SK-N-SH (cell line): ENCODE data around the gene PCBP3. TPM values are rescaled to one million over a fixed set of nuclear protein-coding genes. Genes with fewer than 3 reads are reported as not detected.

Source experiments
- CTCF ChIA-PET: fragments of 300-600, 350-600 bp; formaldehyde crosslinking; extraction: SDS; loops from one replicate; lab custom pipeline; 2021; lab: Yijun Ruan, JAX
- POLR2A ChIA-PET: fragments of 350-600 bp; sonication (Branson Sonifier 250); formaldehyde crosslinking; extraction: SDS; loops from one replicate; lab custom pipeline; 2020; ENCODE audit warnings: antibody characterized with exemption, inconsistent platforms; lab: Yijun Ruan, JAX
- DNase-seq: peaks from one replicate; pipeline ENCODE4 v3.0.0; 2012
- H2AFZ ChIP-seq: fragments of 200-600 bp; sonication (generic); 2 replicates; pipeline ENCODE4 v1.8.1; 2016; ENCODE audit warnings: antibody characterized with exemption, mild to moderate bottlenecking, low read depth
- H3F3A ChIP-seq: fragments of 200-600 bp; sonication (generic); replicated peaks from 2 replicates; pipeline ENCODE3; 2016; ENCODE audit warnings: antibody characterized with exemption, mild to moderate bottlenecking; ENCODE audit not compliant: insufficient read depth
- H3K27ac ChIP-seq, 2 experiments: fragments of 200-500 bp in 1 of 2; fragments of 200-600 bp in 1 of 2; sonication (Bioruptor generic) in 1 of 2; sonication (generic), shearing (Covaris generic) in 1 of 2; 2 replicates each; pipeline versions ENCODE4 v1.5.1 to v1.6.1; 2014 to 2016; ENCODE audit warnings: low read depth in 2 of 2, inconsistent platforms in 1 of 2, low read length in 1 of 2, mild to moderate bottlenecking in 1 of 2, mixed read lengths in 1 of 2
- H3K27me3 ChIP-seq: fragments of 200-600 bp; sonication (generic), shearing (Covaris generic); 2 replicates; pipeline ENCODE4 v1.6.1; 2016; ENCODE audit warnings: mixed run types; ENCODE audit not compliant: insufficient read depth
- H3K36me3 ChIP-seq, 2 experiments: fragments of 200-500 bp in 1 of 2; fragments of 200-600 bp in 1 of 2; sonication (Bioruptor generic) in 1 of 2; sonication (generic) in 1 of 2; replicated peaks in 1 of 2; 2 replicates each; pipeline versions ENCODE3 to v1.5.1; 2014 to 2016; ENCODE audit warnings: low read length in 1 of 2, mild to moderate bottlenecking in 1 of 2; ENCODE audit not compliant: insufficient read depth in 2 of 2, control insufficient read depth in 1 of 2
- H3K4me1 ChIP-seq, 2 experiments: fragments of 200-500 bp in 1 of 2; fragments of 200-600 bp in 1 of 2; sonication (Bioruptor generic) in 1 of 2; sonication (generic), shearing (Covaris generic) in 1 of 2; 2 replicates each; pipeline versions ENCODE4 v1.5.1 to v1.6.1; 2014 to 2016; ENCODE audit warnings: low read depth in 1 of 2, low read length in 1 of 2, mixed run types in 1 of 2; ENCODE audit not compliant: insufficient read depth in 2 of 2, control insufficient read depth in 1 of 2
- H3K4me2 ChIP-seq: fragments of 200-600 bp; sonication (generic), shearing (Covaris generic); 2 replicates; pipeline ENCODE4 v1.6.1; 2017; ENCODE audit warnings: mixed run types
- H3K4me3 ChIP-seq, 2 experiments: fragments of 200-500 bp in 1 of 2; fragments of 200-600 bp in 1 of 2; sonication (Bioruptor generic) in 1 of 2; sonication (generic), shearing (Covaris generic) in 1 of 2; 2 replicates each; pipeline versions ENCODE4 v1.5.1 to v1.8.1; 2014 to 2016; ENCODE audit warnings: low read depth in 2 of 2, inconsistent platforms in 1 of 2, low read length in 1 of 2, mild to moderate bottlenecking in 1 of 2, mixed read lengths in 1 of 2, moderate library complexity in 1 of 2
- H3K79me2 ChIP-seq: fragments of 200-600 bp; sonication (generic); 2 replicates; pipeline ENCODE4 v1.8.1; 2017; ENCODE audit warnings: mild to moderate bottlenecking; ENCODE audit not compliant: insufficient read depth
- H3K9ac ChIP-seq: fragments of 200-600 bp; sonication (generic); 2 replicates; pipeline ENCODE4 v1.6.1; 2017; ENCODE audit warnings: mixed run types
- H3K9me2 ChIP-seq: fragments of 200-600 bp; sonication (generic); 2 replicates; pipeline ENCODE4 v1.6.1; 2017; ENCODE audit warnings: mixed run types
- H3K9me3 ChIP-seq: fragments of 200-600 bp; sonication (generic); 2 replicates; pipeline ENCODE4 v1.6.1; 2017; ENCODE audit warnings: mixed run types, mild to moderate bottlenecking, moderate library complexity
- H4K20me1 ChIP-seq: fragments of 200-600 bp; sonication (generic); 2 replicates; pipeline ENCODE4 v1.6.1; 2017; ENCODE audit warnings: mild to moderate bottlenecking, mixed run types; ENCODE audit not compliant: insufficient read depth
- CHD2 ChIP-seq: fragments of 150-350 bp; IDR thresholded peaks from 2 replicates; pipeline ENCODE4 v1.6.1; 2018; ENCODE audit warnings: low read length; ENCODE audit not compliant: partially characterized antibody
- ELF1 ChIP-seq: IDR thresholded peaks from 2 replicates; pipeline ENCODE4 v1.4.0; 2012
- EZH2phosphoT487 ChIP-seq: fragments of 200-600 bp; sonication (generic); IDR thresholded peaks from 2 replicates; pipeline ENCODE4 v1.6.1; 2017; ENCODE audit warnings: low read depth, mixed run types, mild to moderate bottlenecking, antibody characterized with exemption, moderate library complexity, borderline replicate concordance
- GATA2 ChIP-seq: sonication (generic); formaldehyde crosslinking; IDR thresholded peaks from 2 replicates; pipeline ENCODE4 v1.5.0; 2020; ENCODE audit warnings: mild to moderate bottlenecking, missing genetic modification reagents
- IRF3 ChIP-seq: fragments of 150-350 bp; IDR thresholded peaks from 2 replicates; pipeline ENCODE4 v1.6.1; 2016; ENCODE audit warnings: mild to moderate bottlenecking, low read depth, low read length
- MAX ChIP-seq: IDR thresholded peaks from 2 replicates; pipeline ENCODE4 v1.4.0; 2012; ENCODE audit warnings: low read depth
- PBX3 ChIP-seq: IDR thresholded peaks from 2 replicates; pipeline ENCODE4; 2012
- POLR2AphosphoS5 ChIP-seq: IDR thresholded peaks from 2 replicates; pipeline ENCODE4 v1.6.1; 2012; ENCODE audit warnings: low read depth, low read length
- RAD21 ChIP-seq: IDR thresholded peaks from 2 replicates; pipeline ENCODE4 v1.6.1; 2012; ENCODE audit warnings: mild to moderate bottlenecking, low read length
- REST ChIP-seq: IDR thresholded peaks from 2 replicates; pipeline ENCODE4 v1.6.1; 2012; ENCODE audit warnings: mild to moderate bottlenecking, low read depth, low read length, moderate library complexity
- RFX5 ChIP-seq: IDR thresholded peaks from 2 replicates; pipeline ENCODE4 v1.6.1; 2012; ENCODE audit warnings: mild to moderate bottlenecking, improper control_type of control experiment, low read length
- TCF12 ChIP-seq: IDR thresholded peaks from 2 replicates; pipeline ENCODE4 v1.4.0; 2012
- TEAD4 ChIP-seq: IDR thresholded peaks from 2 replicates; pipeline ENCODE4 v1.4.0; 2012; ENCODE audit warnings: mild to moderate bottlenecking, borderline replicate concordance; ENCODE audit not compliant: insufficient read depth
- WGBS: methylation state at CpG from one replicate; pipeline ENCODE4 v1.1.6; 2017; ENCODE audit warnings: low lambda C conversion rate; 5-methylcytosine and 5-hydroxymethylcytosine counted together
- polyA plus RNA-seq, 3 experiments: library from polyadenylated mRNA; depleted of rRNA; stranded (reverse); fragments of >200 nt; gene quantifications; 2 replicates each; pipeline ENCODE4 v1.2.3, GENCODE V29; 2012

The PCBP3 gene
- polyA plus RNA-seq, 1 of the 3 experiments (the other 2 are of a cell fraction): 9.5 TPM

- Histone ChIP-seq H3K9me2 (no peaks in the 10 kb centered on the region), H3K4me2 (no peak overlapping the region), H3K27me3 (no peaks in the 10 kb centered on the region), H4K20me1 (no peaks in the 10 kb centered on the region), H3K36me3 (no peaks in the 10 kb centered on the region), H3K9ac (no peak overlapping the region), H2AFZ (no peak overlapping the region), H3K79me2 (no peaks in the 10 kb centered on the region)
- ChIA-PET CTCF (interaction anchor here (0.6 kb wide), 1 partner anchor 226 kb away, joined by 3 read pairs; no protein-coding TSS in a partner anchor), POLR2A (no interaction called here)
- DNase-seq: no peak
- TF ChIP-seq PBX3 (no peak), EZH2phosphoT487 (no peak), CHD2 (no peak)
- TF ChIP-seq, all 33 proteins: peak for 0
- Histone ChIP-seq H3K4me3 (no peak overlapping the region), H3K27ac (no peak overlapping the region), H3K4me1 (no peaks in the 10 kb centered on the region; a peak in 1 of 4 replicates), H3K9me3 (0 out of 2 replicates have a peak, but pooled peaks cover 2% of the 10 kb centered on the region), H3F3A (peaks cover 3% of the 10 kb centered on the region)
- WGBS: 88% methylated on average over 4 of the region's 4 CpGs
Measured at GRCh38 chr21:45781741-45782140, 138.2 kb downstream of the PCBP3 start.

- DNase-seq: no peak
- POLR2A ChIA-PET: no interaction called here
- CTCF ChIA-PET: interaction anchor here (1.0 to 1.2 kb wide), 2 partner anchors 191 to 231 kb away, joined by 3 read pairs; no protein-coding TSS in a partner anchor
- Histone ChIP-seq H4K20me1 (no peaks in the 10 kb centered on the region), H3K4me1 (peaks cover 0 to 15% of the 10 kb centered on the region in 2 experiments; a peak in 1 of 4 replicates), H2AFZ (no peak overlapping the region), H3K9me3 (no peaks in the 10 kb centered on the region), H3K27ac (no peak overlapping the region), H3K4me2 (no peak overlapping the region), H3K9ac (no peak overlapping the region), H3K9me2 (no peaks in the 10 kb centered on the region), H3K27me3 (no peaks in the 10 kb centered on the region), H3K79me2 (no peaks in the 10 kb centered on the region), H3K36me3 (no peaks in the 10 kb centered on the region), H3K4me3 (no peak overlapping the region), H3F3A (no peaks in the 10 kb centered on the region)
- 94% methylated on average over 6 of the region's 6 CpGs for WGBS
- TF ChIP-seq PBX3 (no peak), RAD21 (no peak), MAX (no peak), GATA2 (CRISPR knock-in tag) (no peak), TEAD4 (no peak), EZH2phosphoT487 (no peak), CHD2 (no peak), POLR2AphosphoS5 (no peak), RFX5 (no peak), REST (no peak), ELF1 (no peak), TCF12 (no peak), IRF3 (no peak)
Measured at GRCh38 chr21:45786660-45787059, 143.1 kb downstream of the PCBP3 start.
